Loucy (cell line): Measurements from ENCODE around the gene ABLIM2.

Experiments
- H2AFZ ChIP-seq: fragments of 200-600 bp; sonication (generic); 2 replicates; pipeline ENCODE4 v1.6.0; 2016; ENCODE audit warnings: antibody characterized with exemption, mild to moderate bottlenecking, low read length, moderate library complexity
- H3F3A ChIP-seq: fragments of 200-600 bp; 2 replicates; pipeline ENCODE4 v1.6.0; 2016; ENCODE audit warnings: antibody characterized with exemption, low read depth, mild to moderate bottlenecking
- H3K27me3 ChIP-seq: fragments of 200-600 bp; sonication (generic); 2 replicates; pipeline ENCODE4 v1.6.1; 2014; ENCODE audit warnings: low read length, mild to moderate bottlenecking; ENCODE audit not compliant: insufficient read depth, poor library complexity, severe bottlenecking
- H3K36me3 ChIP-seq: fragments of 200-600 bp; sonication (generic); 2 replicates; pipeline ENCODE4 v1.6.1; 2016; ENCODE audit warnings: low read length; ENCODE audit not compliant: insufficient read depth
- H3K4me1 ChIP-seq: fragments of 200-600 bp; sonication (generic); 2 replicates; pipeline ENCODE4 v1.5.1; 2014; ENCODE audit warnings: low read length, mild to moderate bottlenecking; ENCODE audit not compliant: insufficient read depth, poor library complexity, severe bottlenecking
- H3K4me2 ChIP-seq: fragments of 200-600 bp; sonication (generic); 2 replicates; pipeline ENCODE4 v1.6.0; 2014; ENCODE audit warnings: antibody characterized with exemption, low read length, low read depth, mild to moderate bottlenecking; ENCODE audit not compliant: poor library complexity, severe bottlenecking
- H3K4me3 ChIP-seq: fragments of 200-600 bp; sonication (generic); 2 replicates; pipeline ENCODE4 v1.5.1; 2014; ENCODE audit warnings: low read length, mild to moderate bottlenecking, mixed read lengths; ENCODE audit not compliant: poor library complexity, severe bottlenecking
- H3K79me2 ChIP-seq: fragments of 200-600 bp; sonication (generic); 2 replicates; pipeline ENCODE4 v1.6.1; 2014; ENCODE audit warnings: low read length; ENCODE audit not compliant: insufficient read depth
- H3K9ac ChIP-seq: fragments of 200-600 bp; sonication (generic); 2 replicates; pipeline ENCODE4 v1.6.0; 2014; ENCODE audit warnings: mild to moderate bottlenecking, low read depth, low read length, moderate library complexity; ENCODE audit not compliant: poor library complexity, severe bottlenecking
- H3K9me2 ChIP-seq: fragments of 200-600 bp; sonication (generic); replicated peaks from 2 replicates; pipeline ENCODE4 v1.6.1; 2016; ENCODE audit warnings: low read depth, low read length, mixed read lengths
- H3K9me3 ChIP-seq: fragments of 200-600 bp; sonication (generic); 2 replicates; pipeline ENCODE4 v1.6.1; 2014; ENCODE audit warnings: mild to moderate bottlenecking, antibody characterized with exemption, low read length, low read depth; ENCODE audit not compliant: insufficient read depth
- H4K20me1 ChIP-seq: fragments of 200-600 bp; sonication (generic); 2 replicates; pipeline ENCODE4 v1.6.0; 2014; ENCODE audit warnings: antibody characterized with exemption, low read length, mild to moderate bottlenecking; ENCODE audit not compliant: insufficient read depth, poor library complexity, severe bottlenecking
- CTCF ChIP-seq: fragments of 200-600 bp; sonication (generic); conservative IDR thresholded peaks from 2 replicates; pipeline ENCODE4 v1.5.1; 2014; ENCODE audit warnings: mild to moderate bottlenecking, antibody characterized with exemption, low read length
- EZH2phosphoT487 ChIP-seq: fragments of 200-600 bp; IDR thresholded peaks from 2 replicates; pipeline ENCODE4 v1.6.1; 2018; ENCODE audit warnings: antibody characterized with exemption, mild to moderate bottlenecking, moderate library complexity, borderline replicate concordance

The ABLIM2 gene

GRCh38 chr4:8188085-8188484 lies 29.5 kb upstream of the ABLIM2 start:
- no peaks in the 10 kb centered on the region for H3F3A ChIP-seq
- no peaks in the 10 kb centered on the region for H3K9me3 ChIP-seq
- H3K27me3 ChIP-seq, result no peaks in the 10 kb centered on the region
- no peak overlapping the region for H3K4me2 ChIP-seq
- no peaks in the 10 kb centered on the region for H3K36me3 ChIP-seq
- no peaks in the 10 kb centered on the region for H3K79me2 ChIP-seq
- H4K20me1 ChIP-seq, result no peaks in the 10 kb centered on the region
- TF ChIP-seq CTCF, result no peak
- TF ChIP-seq EZH2phosphoT487, result no peak
- no peak overlapping the region for H2AFZ ChIP-seq
- H3K4me3 ChIP-seq, result no peak overlapping the region
- no peaks in the 10 kb centered on the region for H3K9me2 ChIP-seq
- H3K4me1 ChIP-seq, result peaks cover 4% of the 10 kb centered on the region
- no peak overlapping the region for H3K9ac ChIP-seq

- H3K36me3 ChIP-seq, result no peaks in the 10 kb centered on the region
- no peaks in the 10 kb centered on the region for H3K9me3 ChIP-seq
- no peak overlapping the region for H3K4me3 ChIP-seq
- H4K20me1 ChIP-seq, result no peaks in the 10 kb centered on the region
- H3K9me2 ChIP-seq, result no peaks in the 10 kb centered on the region
- no peak for TF ChIP-seq CTCF
- no peak for TF ChIP-seq EZH2phosphoT487
- H3K4me1 ChIP-seq, result no peaks in the 10 kb centered on the region
- no peaks in the 10 kb centered on the region for H3F3A ChIP-seq
- no peak overlapping the region for H2AFZ ChIP-seq
- H3K9ac ChIP-seq, result no peak overlapping the region
- H3K79me2 ChIP-seq, result no peaks in the 10 kb centered on the region
- no peaks in the 10 kb centered on the region for H3K27me3 ChIP-seq
- no peak overlapping the region for H3K4me2 ChIP-seq
These were observed 27.3 kb upstream of the ABLIM2 start for GRCh38 chr4:8185930-8186329.

- Histone ChIP-seq H3K4me3 (no peak overlapping the region), H2AFZ (no peak overlapping the region), H3F3A (no peaks in the 10 kb centered on the region), H3K27me3 (no peaks in the 10 kb centered on the region), H3K79me2 (no peaks in the 10 kb centered on the region), H3K9ac (no peak overlapping the region), H3K9me2 (no peaks in the 10 kb centered on the region), H4K20me1 (no peaks in the 10 kb centered on the region), H3K9me3 (no peaks in the 10 kb centered on the region), H3K4me2 (no peak overlapping the region), H3K4me1 (no peaks in the 10 kb centered on the region), H3K36me3 (no peaks in the 10 kb centered on the region)
- TF ChIP-seq EZH2phosphoT487, result no peak
- TF ChIP-seq CTCF, result no peak
These were observed 26.7 kb upstream of the ABLIM2 start for GRCh38 chr4:8185295-8185694.
